Fibroblast of gingiva (primary cell): ENCODE measurements around the gene CR1.
A peak's percentile ranks its signal among the peaks of the same experiment; 100 is the strongest.
"Not testable (repeated sequence)": the region's sequence is repeated elsewhere in the genome, so short reads cannot be mapped to it uniquely, and the experiment has no call there.

Experiments
- DNase-seq: peaks from one replicate; pipeline ENCODE4 v3.0.0-alpha.2; 2011; ENCODE audit warnings: low read depth

The CR1 gene

DNA sequence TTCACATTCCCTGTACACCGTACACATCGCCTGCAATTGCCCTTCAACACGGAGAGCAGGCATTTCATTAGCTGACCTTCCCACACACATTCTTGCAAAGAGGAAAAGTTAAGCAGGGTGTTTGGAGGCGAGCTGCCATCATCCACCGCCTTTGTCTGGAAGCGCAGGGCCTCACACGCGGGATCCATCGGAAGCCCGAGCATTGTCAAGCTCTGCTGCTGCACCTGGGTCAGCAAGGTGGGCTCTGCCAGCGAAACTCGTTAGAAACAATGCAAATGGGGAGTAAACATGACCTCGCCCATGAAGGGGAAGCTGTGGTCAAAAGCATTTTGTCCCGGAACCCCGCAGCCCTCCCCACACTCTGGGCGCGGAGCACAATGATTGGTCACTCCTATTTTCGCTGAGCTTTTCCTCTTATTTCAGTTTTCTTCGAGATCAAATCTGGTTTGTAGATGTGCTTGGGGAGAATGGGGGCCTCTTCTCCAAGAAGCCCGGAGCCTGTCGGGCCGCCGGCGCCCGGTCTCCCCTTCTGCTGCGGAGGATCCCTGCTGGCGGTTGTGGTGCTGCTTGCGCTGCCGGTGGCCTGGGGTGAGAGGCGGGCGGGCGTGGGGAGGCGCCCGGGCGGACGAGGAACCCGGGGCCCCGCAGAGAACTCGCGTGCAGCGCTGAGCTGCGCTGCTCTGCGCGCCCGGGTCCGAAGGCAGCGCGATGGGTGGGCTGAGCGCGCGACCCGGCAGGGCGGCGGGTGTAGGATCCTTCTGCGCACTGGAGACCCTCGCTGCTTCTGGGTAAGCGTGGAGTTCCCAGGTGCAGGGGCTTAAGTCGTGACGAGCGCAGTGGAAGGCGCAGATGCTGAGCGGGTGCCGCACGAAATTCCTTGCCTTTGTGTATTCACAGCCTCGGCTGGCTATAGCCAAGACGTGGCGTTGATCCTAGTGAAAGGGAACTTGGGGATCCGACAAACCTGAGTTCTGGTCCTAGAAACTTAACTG lies at the start of gene CR1:
Gene CR1 (plus strand): TSS at position 357 of the 992 bp plus-strand sequence. CDS start 111 bp downstream, at position 468.
- DNase-seq, result no peak

DNA sequence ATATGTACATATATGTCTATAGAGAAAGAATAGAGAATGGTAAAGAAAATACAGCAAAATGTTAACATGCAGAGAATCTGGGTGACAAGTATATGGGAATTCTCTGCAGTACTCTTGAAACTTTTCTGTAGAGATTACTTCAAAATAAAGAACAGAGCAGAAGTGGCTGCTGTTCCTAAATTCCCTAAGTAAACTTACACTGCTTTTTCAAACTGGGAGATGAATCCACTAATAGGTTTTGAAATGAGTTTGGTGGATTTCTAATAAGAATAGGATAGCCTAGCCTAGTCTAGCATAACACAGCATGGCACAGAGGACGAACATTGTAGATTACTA lies 42.3 kb upstream of the CR1 start:
- DNase-seq, result no peak

DNA sequence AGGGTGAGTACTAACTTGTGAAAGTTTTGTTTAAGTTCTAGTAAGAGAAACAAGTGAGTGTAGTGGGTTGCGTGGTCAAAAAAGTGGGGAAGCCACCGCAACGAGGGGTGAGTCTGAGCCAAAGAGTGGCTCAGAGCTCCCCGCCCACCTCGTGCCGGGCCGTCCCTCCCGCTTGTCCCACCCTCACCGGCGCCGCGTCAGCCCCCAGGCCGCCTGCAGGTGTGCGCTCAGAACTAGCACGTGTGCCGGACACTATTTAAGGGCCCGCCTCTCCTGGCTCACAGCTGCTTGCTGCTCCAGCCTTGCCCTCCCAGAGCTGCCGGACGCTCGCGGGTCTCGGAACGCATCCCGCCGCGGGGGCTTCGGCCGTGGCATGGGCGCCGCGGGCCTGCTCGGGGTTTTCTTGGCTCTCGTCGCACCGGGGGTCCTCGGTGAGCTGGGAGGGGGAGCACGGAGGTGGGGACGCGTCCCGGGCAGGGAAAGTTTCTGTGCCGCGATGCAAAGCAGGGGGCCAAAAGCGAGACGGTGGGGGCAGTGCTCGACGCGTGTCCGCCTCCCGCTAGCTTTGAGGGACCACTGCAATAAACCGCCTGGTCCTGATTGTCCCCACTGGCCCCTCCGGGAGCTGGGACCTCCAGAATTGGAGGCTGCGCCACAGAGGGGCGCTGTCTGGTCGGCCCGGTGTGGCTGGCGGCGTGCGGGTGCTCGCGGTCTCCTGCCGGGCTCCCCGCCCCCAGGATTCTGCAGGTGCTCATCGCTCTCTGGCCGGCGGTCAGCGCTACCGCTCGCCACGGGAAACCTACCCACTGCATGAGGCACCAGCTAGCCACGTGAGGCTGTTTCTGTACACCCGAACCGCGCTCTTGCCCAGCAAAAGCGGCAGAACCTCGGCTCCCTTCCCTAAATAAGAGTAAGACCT lies 41.7 kb upstream of the CR1 start, which contains the start of gene CR2:
Gene CR2 (plus strand): TSS at position 283 of the 919 bp plus-strand sequence. CDS start 91 bp downstream, at position 374.
- no peak for DNase-seq

GRCh38 chr1:207455183-207455754 lies 40.7 kb upstream of the CR1 start:
- no peak for DNase-seq

GRCh38 chr1:207458414-207458813 lies 37.5 kb upstream of the CR1 start:
- no peak for DNase-seq

DNA sequence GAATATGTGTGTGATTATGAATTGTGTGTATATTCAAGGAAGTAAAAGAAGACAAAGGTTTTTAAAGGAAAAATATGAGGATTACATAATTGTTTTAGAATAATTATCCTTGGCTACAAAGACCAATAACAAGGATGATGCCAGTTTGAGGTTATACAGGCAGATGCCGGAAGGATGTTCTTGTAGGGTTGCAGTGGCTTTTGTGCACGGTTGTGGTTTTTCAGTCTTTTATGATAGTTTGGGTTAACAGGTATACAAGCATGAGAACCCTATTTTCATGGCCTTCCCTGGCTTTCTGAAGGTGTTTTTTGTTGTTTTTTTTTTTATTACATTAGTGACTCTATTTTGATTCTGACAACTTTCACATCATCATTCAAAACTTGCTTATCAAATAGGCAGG lies 36.9 kb upstream of the CR1 start:
- DNase-seq, result no peak

GRCh38 chr1:207461649-207462048 lies 34.3 kb upstream of the CR1 start:
- no peak for DNase-seq

- DNase-seq, result no peak
These were observed 33.4 kb upstream of the CR1 start for GRCh38 chr1:207462535-207462934.

- DNase-seq, result no peak
These were observed 32.9 kb upstream of the CR1 start for GRCh38 chr1:207463021-207463420.

GRCh38 chr1:207463571-207463970 lies 32.4 kb upstream of the CR1 start:
- DNase-seq, result no peak

DNA sequence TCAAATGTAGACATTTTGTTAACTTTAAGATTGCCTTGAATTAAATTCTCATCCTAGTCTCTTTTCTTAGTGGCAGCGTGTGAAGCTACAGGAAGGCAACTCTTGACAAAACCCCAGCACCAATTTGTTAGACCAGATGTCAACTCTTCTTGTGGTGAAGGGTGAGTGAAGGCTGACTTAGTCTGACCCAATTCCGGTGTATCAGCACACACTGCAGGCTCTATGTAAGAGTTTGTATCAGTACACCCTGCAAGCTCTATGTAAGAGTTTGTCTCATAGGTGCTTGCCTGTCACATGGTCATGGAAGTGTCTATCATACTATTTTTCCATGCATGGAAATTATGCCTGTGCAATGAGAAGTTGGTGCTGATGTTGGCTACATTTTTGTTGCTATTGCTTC lies 25.0 kb upstream of the CR1 start:
- no peak for DNase-seq

DNA sequence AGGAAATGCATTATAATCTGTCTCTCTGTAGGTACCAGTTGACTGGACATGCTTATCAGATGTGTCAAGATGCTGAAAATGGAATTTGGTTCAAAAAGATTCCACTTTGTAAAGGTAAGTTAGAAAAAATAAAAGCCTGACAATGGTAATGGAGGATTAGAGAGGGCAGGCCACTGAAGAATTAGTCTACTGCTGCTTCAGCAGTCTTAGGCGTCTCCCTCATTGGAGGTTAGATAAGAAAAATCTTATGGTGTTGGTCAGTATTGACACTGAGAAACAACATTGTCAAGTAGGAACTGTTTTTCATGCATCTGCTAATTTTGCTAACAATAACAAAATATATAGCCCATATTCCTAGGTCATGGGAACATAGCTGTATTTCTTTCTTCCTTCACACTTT lies 21.7 kb upstream of the CR1 start:
- no peak for DNase-seq

DNA sequence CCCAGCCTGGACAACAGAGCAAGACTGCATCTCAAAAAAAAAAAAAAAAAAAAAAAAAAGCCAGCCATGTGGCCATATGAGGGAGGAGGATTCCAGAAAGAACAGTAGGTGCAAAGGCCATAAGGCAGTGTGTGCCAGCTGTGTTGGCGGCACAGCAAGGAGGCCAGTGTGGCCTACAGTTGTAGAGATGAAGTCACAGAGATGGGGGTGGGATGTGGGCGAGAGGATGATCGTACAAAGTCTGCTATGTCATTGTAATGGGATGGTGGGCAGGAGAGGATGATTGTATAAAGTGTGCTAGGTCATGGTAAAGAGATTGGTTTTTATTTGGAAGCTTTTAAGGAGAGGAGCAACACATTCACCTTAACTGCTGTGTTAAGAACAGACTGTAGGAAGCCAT lies 9.8 kb upstream of the CR1 start:
- DNase-seq, result no peak

- DNase-seq, result no peak
These were observed 8.3 kb upstream of the CR1 start for GRCh38 chr1:207487636-207488035.

GRCh38 chr1:207493212-207493611 lies 2.7 kb upstream of the CR1 start:
- DNase-seq, result no peak

DNA sequence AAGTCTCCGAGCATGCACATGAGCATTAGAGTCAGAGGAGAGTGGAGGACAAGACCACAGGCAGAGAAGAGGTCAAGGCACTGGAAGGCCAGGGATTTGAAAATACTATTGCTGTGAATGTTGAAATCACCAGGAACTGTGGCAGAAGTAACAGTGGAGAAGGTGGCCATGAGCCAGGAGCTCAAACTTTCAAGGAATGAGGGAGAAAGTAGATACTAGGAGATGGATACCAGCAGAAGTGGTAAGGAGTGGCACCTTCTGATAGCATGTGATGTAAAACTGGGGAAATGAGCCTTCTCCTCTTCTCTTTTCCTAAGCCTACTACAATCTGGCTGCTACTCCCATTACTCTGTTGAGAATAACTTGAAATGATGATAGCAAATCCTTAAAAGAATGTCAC lies 1.8 kb upstream of the CR1 start:
- DNase-seq, result no peak

- not testable (repeated sequence) for DNase-seq
These were observed 676 bp upstream of the CR1 start for GRCh38 chr1:207495281-207495680.

DNA sequence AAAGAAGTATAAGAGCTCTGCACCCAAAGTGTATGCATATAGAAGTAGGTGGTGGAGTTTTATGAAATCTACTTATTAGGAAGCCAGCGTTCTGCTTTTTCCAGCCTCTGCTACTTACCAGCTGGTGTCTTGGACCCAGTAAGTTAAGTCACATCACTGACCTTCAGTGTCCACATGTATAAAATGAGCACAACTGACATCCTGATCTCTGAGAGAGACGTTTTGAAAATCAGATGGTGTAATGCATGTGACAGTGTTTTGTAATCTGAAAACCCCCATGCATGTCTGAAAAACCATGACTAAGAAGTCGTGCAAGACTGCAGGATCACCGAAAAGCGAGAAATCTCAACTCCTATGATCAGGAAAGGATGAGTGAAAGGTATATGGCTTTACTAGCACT lies 2.0 kb downstream of the CR1 start:
- DNase-seq, result no peak

- DNase-seq, result peak; percentile 47
These were observed 3.6 kb downstream of the CR1 start for GRCh38 chr1:207499573-207499972.

GRCh38 chr1:207500306-207500705 lies 4.3 kb downstream of the CR1 start:
- no peak for DNase-seq

DNA sequence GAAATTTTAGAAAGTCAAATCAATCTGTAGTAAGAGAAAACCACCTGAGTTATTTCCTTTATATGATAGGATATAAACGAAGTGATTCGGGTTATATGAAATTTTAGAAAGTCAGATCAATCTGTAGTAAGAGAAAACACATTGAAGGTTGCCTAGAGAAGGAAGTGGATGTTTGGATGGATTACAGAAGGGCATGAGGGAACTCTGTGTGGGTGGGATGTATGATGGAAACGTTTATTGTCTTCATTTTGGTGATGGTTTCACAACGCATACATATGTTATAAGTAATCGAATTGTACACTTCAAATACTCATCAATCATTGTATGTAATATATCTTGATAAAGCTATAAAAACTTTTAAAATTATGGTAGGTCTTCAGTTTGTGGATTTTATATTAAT lies 5.1 kb downstream of the CR1 start:
- no peak for DNase-seq

DNA sequence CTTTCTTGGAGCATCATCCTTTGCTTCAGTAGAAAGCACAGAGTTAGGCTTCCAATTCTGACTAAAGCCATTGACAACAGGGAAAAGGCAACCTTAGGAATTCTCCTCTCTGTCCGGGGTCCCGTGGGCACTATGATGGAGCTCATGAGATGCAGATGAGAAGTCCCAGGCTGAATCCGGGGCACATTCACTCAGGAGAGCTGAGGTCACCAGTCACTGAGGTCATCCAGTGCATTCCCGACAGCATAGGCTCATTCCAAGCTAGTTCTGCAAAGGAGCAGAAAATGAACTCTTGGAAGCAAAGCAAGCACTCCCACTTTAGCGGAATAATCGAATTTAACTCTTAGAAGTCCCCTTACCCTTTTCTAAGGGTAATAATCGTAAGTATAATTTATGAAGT lies 6.8 kb downstream of the CR1 start:
- no peak for DNase-seq
